WERI-Rb-1 (cell line): ENCODE measurements around the gene FBXW11.

Experiments
- DNase-seq: peaks from one replicate; pipeline ENCODE4 v3.0.0-alpha.2; 2020
- H3K27ac ChIP-seq: fragments of 250-450 bp; sonication (Bioruptor Pico); 2 replicates; pipeline ENCODE4 v1.5.1; 2020; ENCODE audit warnings: mild to moderate bottlenecking, moderate library complexity
- H3K27me3 ChIP-seq: fragments of 250-450 bp; sonication (Bioruptor Pico); 2 replicates; pipeline ENCODE4 v1.5.1; 2021; ENCODE audit warnings: mild to moderate bottlenecking, low read depth, moderate library complexity; ENCODE audit not compliant: insufficient read depth, severe bottlenecking
- H3K36me3 ChIP-seq: fragments of 250-450 bp; sonication (Bioruptor Pico); 2 replicates; pipeline ENCODE4 v1.5.1; 2020; ENCODE audit warnings: mild to moderate bottlenecking, moderate library complexity
- H3K4me3 ChIP-seq: 2 replicates; pipeline ENCODE4 v1.5.1; 2011; ENCODE audit warnings: low read depth, mild to moderate bottlenecking, control low read depth, low read length
- H3K9me3 ChIP-seq: fragments of 250-450 bp; sonication (Bioruptor Pico); 2 replicates; pipeline ENCODE4 v1.5.1; 2021; ENCODE audit warnings: mild to moderate bottlenecking, moderate library complexity; ENCODE audit not compliant: severe bottlenecking
- TF ChIP-seq, protein P1 (sequence below): IDR thresholded peaks from 2 replicates; pipeline ENCODE4 v1.5.1; 2011; ENCODE audit warnings: low read depth, mild to moderate bottlenecking, control low read depth, inconsistent platforms, low read length

Gene FBXW11

GRCh38 chr5:172051643-172052339 is 45.4 kb upstream of the FBXW11 start:
- Histone ChIP-seq H3K27ac (no peak overlapping the region), H3K4me3 (no peak overlapping the region), H3K36me3 (no peaks in the 10 kb centered on the region), H3K9me3 (no peaks in the 10 kb centered on the region), H3K27me3 (no peaks in the 10 kb centered on the region)
- TF ChIP-seq, protein P1, sequence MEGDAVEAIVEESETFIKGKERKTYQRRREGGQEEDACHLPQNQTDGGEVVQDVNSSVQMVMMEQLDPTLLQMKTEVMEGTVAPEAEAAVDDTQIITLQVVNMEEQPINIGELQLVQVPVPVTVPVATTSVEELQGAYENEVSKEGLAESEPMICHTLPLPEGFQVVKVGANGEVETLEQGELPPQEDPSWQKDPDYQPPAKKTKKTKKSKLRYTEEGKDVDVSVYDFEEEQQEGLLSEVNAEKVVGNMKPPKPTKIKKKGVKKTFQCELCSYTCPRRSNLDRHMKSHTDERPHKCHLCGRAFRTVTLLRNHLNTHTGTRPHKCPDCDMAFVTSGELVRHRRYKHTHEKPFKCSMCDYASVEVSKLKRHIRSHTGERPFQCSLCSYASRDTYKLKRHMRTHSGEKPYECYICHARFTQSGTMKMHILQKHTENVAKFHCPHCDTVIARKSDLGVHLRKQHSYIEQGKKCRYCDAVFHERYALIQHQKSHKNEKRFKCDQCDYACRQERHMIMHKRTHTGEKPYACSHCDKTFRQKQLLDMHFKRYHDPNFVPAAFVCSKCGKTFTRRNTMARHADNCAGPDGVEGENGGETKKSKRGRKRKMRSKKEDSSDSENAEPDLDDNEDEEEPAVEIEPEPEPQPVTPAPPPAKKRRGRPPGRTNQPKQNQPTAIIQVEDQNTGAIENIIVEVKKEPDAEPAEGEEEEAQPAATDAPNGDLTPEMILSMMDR = no peak
- no peak for DNase-seq

DNA sequence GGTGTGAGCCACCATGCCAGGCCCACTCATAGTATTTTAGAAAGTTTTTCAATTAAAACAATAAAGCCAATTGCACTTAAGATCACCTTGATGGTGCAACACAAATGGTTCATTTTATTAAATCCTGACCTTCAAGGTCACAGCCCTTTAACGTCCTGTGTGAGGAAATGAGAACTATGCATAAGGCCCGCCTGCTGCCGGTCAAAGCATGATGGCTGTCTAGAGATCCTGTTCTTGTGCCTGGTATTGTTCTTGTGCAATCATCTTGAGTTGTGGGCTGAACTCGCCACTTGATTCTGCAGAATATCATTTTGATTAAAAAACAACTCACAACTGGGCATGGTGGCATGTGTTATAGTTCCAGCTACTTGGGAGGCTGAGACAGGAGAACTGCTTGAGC is 43.6 kb upstream of the FBXW11 start:
- no peaks in the 10 kb centered on the region for H3K36me3 ChIP-seq
- TF ChIP-seq, protein P1 = no peak

DNA sequence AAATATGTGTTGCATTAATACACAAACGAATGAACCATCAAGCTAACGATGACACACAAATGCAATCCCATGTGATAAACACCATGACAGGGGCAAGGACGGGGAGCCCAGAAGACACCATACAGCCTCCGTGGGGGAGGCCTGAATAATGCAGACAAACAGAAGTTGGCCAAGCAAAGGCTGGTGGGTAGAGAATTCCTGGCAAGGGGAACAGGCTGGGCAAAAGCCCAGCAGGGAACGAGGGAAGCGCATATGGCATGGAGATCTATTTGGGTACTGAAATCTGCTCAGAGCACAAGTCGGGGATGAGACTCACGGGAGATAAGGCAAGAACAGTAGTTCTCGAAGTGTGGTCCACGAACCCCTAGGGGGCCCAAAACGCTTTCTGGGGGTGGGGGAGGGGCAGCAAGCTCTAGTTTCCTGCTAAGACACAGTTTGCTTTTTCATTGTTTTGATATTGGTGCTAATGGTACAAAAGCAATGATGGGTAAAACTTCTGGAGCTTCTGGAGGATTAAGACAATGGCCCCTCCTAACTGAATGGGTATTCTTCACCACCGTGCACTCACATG is 42.9 kb upstream of the FBXW11 start:
- TF ChIP-seq, protein P1 = 0 out of 2 replicates have a peak, but pooled peaks have one; percentile 1
- no peaks in the 10 kb centered on the region for H3K36me3 ChIP-seq
- no peak overlapping the region for H3K4me3 ChIP-seq
- H3K27me3 ChIP-seq = no peaks in the 10 kb centered on the region
- H3K27ac ChIP-seq = no peak overlapping the region
- H3K9me3 ChIP-seq = no peaks in the 10 kb centered on the region
- no peak for DNase-seq

More for the DNA sequence above, 43.6 kb upstream of the FBXW11 start:
- no peak overlapping the region for H3K27ac ChIP-seq
- no peaks in the 10 kb centered on the region for H3K27me3 ChIP-seq
- H3K4me3 ChIP-seq = no peak overlapping the region
- DNase-seq = no peak
- H3K9me3 ChIP-seq = no peaks in the 10 kb centered on the region

GRCh38 chr5:172048539-172049101 is 42.2 kb upstream of the FBXW11 start:
- DNase-seq = no peak
- H3K9me3 ChIP-seq = no peaks in the 10 kb centered on the region
- TF ChIP-seq, protein P1 = no peak

GRCh38 chr5:172048170-172048422 is 41.7 kb upstream of the FBXW11 start:
- DNase-seq = no peak
- Histone ChIP-seq H3K36me3 (no peaks in the 10 kb centered on the region), H3K27ac (no peak overlapping the region), H3K27me3 (no peaks in the 10 kb centered on the region), H3K4me3 (no peak overlapping the region), H3K9me3 (no peaks in the 10 kb centered on the region)
- TF ChIP-seq, protein P1 = no peak

More at GRCh38 chr5:172048539-172049101, 42.2 kb upstream of the FBXW11 start:
- Histone ChIP-seq H3K27me3 (no peaks in the 10 kb centered on the region), H3K4me3 (no peak overlapping the region), H3K36me3 (no peaks in the 10 kb centered on the region), H3K27ac (no peak overlapping the region)
